ENCODE results near the gene ABCC4. TPM values are rescaled to one million over a fixed set of nuclear protein-coding genes. Genes with fewer than 3 reads are reported as not detected.

The ABCC4 gene
- polyA plus RNA-seq, 2 donors = 0.55 to 1.4 TPM

DNA sequence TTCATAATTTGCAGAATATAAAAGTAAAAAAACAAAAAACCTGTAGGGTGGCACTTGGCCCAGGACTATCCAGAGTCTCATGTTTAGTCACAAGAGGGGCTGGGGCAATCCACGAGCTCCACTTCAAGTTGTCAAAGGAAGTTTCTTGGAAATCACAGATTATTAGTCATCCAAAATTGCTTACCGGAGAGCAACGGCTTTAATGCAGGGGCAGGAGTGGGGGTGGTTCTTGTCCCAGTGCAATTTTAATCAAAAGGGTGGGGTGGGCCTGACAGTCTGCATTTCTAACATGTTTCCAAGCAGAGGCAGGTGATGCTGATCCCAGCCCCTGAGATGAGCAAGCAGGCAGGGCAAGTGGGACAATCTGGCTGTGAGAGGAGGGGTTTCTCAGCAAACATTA, 233.9 kb downstream of the ABCC4 start:
- Histone ChIP-seq H3K27me3 (ENCODE audit: control insufficient read depth in 1 of 2, insufficient read depth in 2 of 2, low read length in 2 of 2) (no peaks in the 10 kb centered on the region), H3K27ac (ENCODE audit: low read depth in 2 of 2, low read length in 1 of 2) (no peak overlapping the region), H3K36me3 (ENCODE audit: control insufficient read depth in 2 of 2, insufficient read depth in 2 of 2, low read length in 1 of 2) (peaks cover 0 to 2% of the 10 kb centered on the region in 2 donors), H3K4me3 (ENCODE audit: low read depth in 1 of 2, low read length in 2 of 2) (no peak overlapping the region), H3K4me1 (ENCODE audit: control insufficient read depth in 2 of 2, insufficient read depth in 2 of 2, low read length in 1 of 2) (no peaks in the 10 kb centered on the region), H3K9me3 (ENCODE audit: control insufficient read depth in 2 of 2, insufficient read depth in 1 of 2, low read depth in 1 of 2, low read length in 1 of 2) (no peaks in the 10 kb centered on the region)
- 46 to 62% methylated on average over 3 of the region's 3 CpGs for WGBS, 2 donors

DNA sequence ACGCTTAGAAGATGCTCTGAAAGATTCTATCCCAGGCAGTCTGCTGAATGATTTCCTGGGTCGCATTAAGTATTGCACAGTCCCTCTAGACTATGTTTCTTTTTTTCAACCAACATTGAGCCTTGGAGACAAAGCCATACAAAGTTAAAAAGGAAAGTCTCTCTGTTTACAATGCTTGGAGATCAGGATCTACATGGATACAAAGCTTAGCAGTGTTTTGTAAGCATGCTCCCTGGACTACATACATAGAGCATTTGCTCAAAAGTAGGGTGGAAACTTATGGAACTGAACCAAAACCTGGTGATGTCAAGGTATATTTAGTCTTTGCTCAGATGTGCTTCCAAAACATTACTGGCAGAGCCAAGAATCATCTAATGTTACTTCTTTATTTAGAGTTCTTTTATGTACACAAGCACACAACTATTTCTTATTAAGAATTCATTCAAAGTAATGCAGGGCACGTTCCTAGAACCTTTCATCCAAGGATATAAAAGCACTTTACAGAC, 241.2 kb downstream of the ABCC4 start:
- Histone ChIP-seq H3K4me1 (ENCODE audit: control insufficient read depth in 2 of 2, insufficient read depth in 2 of 2, low read length in 1 of 2) (no peaks in the 10 kb centered on the region), H3K27me3 (ENCODE audit: control insufficient read depth in 1 of 2, insufficient read depth in 2 of 2, low read length in 2 of 2) (no peaks in the 10 kb centered on the region), H3K9me3 (ENCODE audit: control insufficient read depth in 2 of 2, insufficient read depth in 1 of 2, low read depth in 1 of 2, low read length in 1 of 2) (no peaks in the 10 kb centered on the region), H3K4me3 (ENCODE audit: low read depth in 1 of 2, low read length in 2 of 2) (no peak overlapping the region), H3K36me3 (ENCODE audit: control insufficient read depth in 2 of 2, insufficient read depth in 2 of 2, low read length in 1 of 2) (no peaks in the 10 kb centered on the region), H3K27ac (ENCODE audit: low read depth in 2 of 2, low read length in 1 of 2) (no peak overlapping the region)
- 53 to 67% methylated on average over 3 of the region's 3 CpGs for WGBS, 2 donors

DNA sequence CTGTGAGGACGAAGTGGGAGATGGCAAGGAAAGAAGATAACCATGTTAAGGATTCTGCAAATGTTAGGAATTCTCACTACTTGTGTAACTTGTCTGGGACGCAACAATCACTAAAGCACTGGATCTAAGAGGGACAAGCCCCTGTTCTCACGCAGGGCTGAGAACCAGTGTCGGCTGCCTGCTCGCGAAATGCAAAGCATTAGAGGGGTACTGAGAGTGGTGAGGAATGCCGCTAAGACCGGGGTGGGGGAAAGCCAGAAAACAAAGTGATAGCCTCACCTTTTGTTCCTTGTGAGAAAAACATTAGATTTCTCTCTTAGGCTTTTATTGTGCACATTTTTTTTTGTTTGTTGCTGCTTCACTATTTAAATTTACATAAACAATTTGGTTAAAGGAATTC, 241.9 kb downstream of the ABCC4 start:
- no peak overlapping the region for H3K27ac ChIP-seq (ENCODE audit: low read depth in 2 of 2, low read length in 1 of 2)
- H3K27me3 ChIP-seq (ENCODE audit: control insufficient read depth in 1 of 2, insufficient read depth in 2 of 2, low read length in 2 of 2) = no peaks in the 10 kb centered on the region
- 90 to 93% methylated on average over 8 of the region's 8 CpGs for WGBS, 2 donors
- no peaks in the 10 kb centered on the region for H3K4me1 ChIP-seq (ENCODE audit: control insufficient read depth in 2 of 2, insufficient read depth in 2 of 2, low read length in 1 of 2)
- no peak overlapping the region for H3K4me3 ChIP-seq (ENCODE audit: low read depth in 1 of 2, low read length in 2 of 2)
- H3K36me3 ChIP-seq (ENCODE audit: control insufficient read depth in 2 of 2, insufficient read depth in 2 of 2, low read length in 1 of 2) = no peaks in the 10 kb centered on the region
- no peaks in the 10 kb centered on the region for H3K9me3 ChIP-seq (ENCODE audit: control insufficient read depth in 2 of 2, insufficient read depth in 1 of 2, low read depth in 1 of 2, low read length in 1 of 2)

DNA sequence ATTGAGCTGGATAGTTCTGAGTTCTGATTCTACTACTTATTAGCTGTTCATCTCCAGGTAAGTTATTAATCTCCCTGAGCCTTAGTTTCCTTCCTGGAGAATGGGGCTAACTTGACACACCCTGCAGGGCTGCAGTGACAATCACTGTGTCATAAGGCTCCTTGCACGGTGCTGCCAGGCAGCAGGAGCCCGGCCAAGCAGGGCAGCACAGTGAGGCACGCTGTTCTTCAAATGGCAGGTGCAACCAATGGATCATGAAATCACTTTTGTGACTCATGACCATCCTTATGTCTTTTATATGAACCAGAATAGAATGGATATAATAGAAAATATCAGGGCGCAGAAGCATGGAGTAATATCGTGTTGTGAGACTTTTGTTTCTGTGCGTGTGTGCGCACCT, 242.6 kb downstream of the ABCC4 start:
- no peaks in the 10 kb centered on the region for H3K9me3 ChIP-seq (ENCODE audit: control insufficient read depth in 2 of 2, insufficient read depth in 1 of 2, low read depth in 1 of 2, low read length in 1 of 2)
- no peak overlapping the region for H3K4me3 ChIP-seq (ENCODE audit: low read depth in 1 of 2, low read length in 2 of 2)
- no peak overlapping the region for H3K27ac ChIP-seq (ENCODE audit: low read depth in 2 of 2, low read length in 1 of 2)
- no peaks in the 10 kb centered on the region for H3K36me3 ChIP-seq (ENCODE audit: control insufficient read depth in 2 of 2, insufficient read depth in 2 of 2, low read length in 1 of 2)
- 79 to 82% methylated on average over 7 of the region's 7 CpGs for WGBS, 2 donors
- no peaks in the 10 kb centered on the region for H3K27me3 ChIP-seq (ENCODE audit: control insufficient read depth in 1 of 2, insufficient read depth in 2 of 2, low read length in 2 of 2)
- no peaks in the 10 kb centered on the region for H3K4me1 ChIP-seq (ENCODE audit: control insufficient read depth in 2 of 2, insufficient read depth in 2 of 2, low read length in 1 of 2)

DNA sequence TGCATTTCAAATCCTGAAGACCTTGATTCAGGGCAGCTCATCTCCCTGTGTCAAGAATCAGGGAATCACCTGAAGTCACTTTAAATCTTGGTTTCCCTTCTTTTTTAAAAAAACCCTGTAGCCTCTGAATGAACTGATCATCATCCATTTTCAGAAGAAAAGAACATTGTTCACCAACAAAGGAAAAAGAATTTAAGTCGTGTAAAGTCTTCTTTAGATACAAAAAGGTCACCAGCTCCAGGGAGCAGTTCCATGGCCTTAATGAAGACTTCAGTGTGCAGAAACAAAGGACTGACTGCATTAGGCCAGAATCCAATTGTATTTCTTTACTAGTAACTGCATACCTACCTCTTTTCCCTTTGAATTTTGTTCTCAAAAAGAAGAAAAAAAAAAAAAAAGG, 245.0 kb downstream of the ABCC4 start:
- Histone ChIP-seq H3K36me3 (ENCODE audit: control insufficient read depth in 2 of 2, insufficient read depth in 2 of 2, low read length in 1 of 2) (no peaks in the 10 kb centered on the region), H3K4me3 (ENCODE audit: low read depth in 1 of 2, low read length in 2 of 2) (no peak overlapping the region), H3K27me3 (ENCODE audit: control insufficient read depth in 1 of 2, insufficient read depth in 2 of 2, low read length in 2 of 2) (no peaks in the 10 kb centered on the region), H3K4me1 (ENCODE audit: control insufficient read depth in 2 of 2, insufficient read depth in 2 of 2, low read length in 1 of 2) (no peaks in the 10 kb centered on the region), H3K9me3 (ENCODE audit: control insufficient read depth in 2 of 2, insufficient read depth in 1 of 2, low read depth in 1 of 2, low read length in 1 of 2) (no peaks in the 10 kb centered on the region), H3K27ac (ENCODE audit: low read depth in 2 of 2, low read length in 1 of 2) (no peak overlapping the region)
- WGBS, 2 donors = 70 to 71% methylated on average over 1 of the region's 1 CpG

DNA sequence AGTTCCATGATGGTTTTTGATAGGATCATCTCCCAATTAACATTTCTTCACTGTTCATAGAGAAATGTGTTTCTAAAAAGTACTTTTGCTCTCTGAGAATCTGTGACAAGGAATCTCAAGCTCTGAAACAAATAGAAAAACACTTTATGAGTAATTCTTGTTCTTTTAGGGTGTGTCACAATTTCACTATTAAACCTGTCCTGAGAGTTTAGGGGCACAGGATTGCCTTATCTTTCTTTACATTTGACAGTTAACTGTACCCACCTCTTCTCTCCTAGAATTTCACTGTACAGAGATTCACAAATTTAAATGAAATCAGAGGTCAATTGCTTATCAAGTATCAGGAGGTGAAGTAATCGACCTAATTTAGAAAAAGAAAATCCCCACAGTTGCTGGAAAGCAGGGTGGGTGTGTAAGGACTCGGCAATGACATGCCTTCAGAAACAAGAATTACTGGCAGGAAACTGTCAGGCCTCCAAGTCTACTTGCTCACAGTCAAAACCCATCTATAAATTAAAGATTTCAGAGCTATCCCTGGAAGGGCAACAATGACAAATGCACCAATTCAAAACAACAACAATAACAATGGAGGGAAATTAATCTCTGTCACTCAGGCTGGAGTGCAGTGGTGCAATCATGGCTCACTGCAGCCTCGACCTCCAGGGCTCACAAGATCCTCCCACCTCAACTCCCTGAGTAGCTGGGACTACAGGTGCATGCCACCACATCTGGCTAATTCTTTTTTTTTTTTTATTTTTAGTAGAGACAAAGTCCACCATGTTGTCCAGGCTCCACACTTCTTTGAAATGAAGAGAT, 250.2 kb downstream of the ABCC4 start:
- no peaks in the 10 kb centered on the region for H3K27me3 ChIP-seq (ENCODE audit: control insufficient read depth in 1 of 2, insufficient read depth in 2 of 2, low read length in 2 of 2)
- no peaks in the 10 kb centered on the region for H3K36me3 ChIP-seq (ENCODE audit: control insufficient read depth in 2 of 2, insufficient read depth in 2 of 2, low read length in 1 of 2)
- H3K27ac ChIP-seq (ENCODE audit: low read depth in 2 of 2, low read length in 1 of 2) = no peak overlapping the region
- H3K9me3 ChIP-seq (ENCODE audit: control insufficient read depth in 2 of 2, insufficient read depth in 1 of 2, low read depth in 1 of 2, low read length in 1 of 2) = no peaks in the 10 kb centered on the region
- no peak overlapping the region for H3K4me3 ChIP-seq (ENCODE audit: low read depth in 1 of 2, low read length in 2 of 2)
- no peaks in the 10 kb centered on the region for H3K4me1 ChIP-seq (ENCODE audit: control insufficient read depth in 2 of 2, insufficient read depth in 2 of 2, low read length in 1 of 2)
- WGBS, 2 donors = 35 to 47% methylated on average over 3 of the region's 3 CpGs

DNA sequence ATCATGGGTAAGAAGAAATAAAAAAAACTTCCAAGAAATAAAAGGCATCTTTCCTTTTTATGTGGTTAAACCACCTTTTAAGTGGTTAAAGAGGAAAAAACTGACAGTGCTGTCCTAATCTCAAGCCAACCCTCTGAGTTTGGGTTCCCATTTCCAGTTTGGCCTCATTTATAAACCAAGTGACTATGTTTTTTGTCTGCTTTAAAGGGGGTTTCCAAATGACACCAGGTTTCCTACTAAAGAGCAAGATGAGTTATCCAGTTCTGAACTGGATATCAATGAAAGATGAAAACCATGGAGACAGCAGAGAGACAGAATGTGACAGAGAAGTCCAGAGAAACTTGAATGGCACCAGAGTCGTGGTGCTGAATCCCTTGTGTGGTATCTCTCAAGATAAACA, 251.5 kb downstream of the ABCC4 start:
- Histone ChIP-seq H3K36me3 (ENCODE audit: control insufficient read depth in 2 of 2, insufficient read depth in 2 of 2, low read length in 1 of 2) (no peaks in the 10 kb centered on the region), H3K4me1 (ENCODE audit: control insufficient read depth in 2 of 2, insufficient read depth in 2 of 2, low read length in 1 of 2) (no peaks in the 10 kb centered on the region), H3K9me3 (ENCODE audit: control insufficient read depth in 2 of 2, insufficient read depth in 1 of 2, low read depth in 1 of 2, low read length in 1 of 2) (no peaks in the 10 kb centered on the region), H3K4me3 (ENCODE audit: low read depth in 1 of 2, low read length in 2 of 2) (no peak overlapping the region), H3K27ac (ENCODE audit: low read depth in 2 of 2, low read length in 1 of 2) (no peak overlapping the region), H3K27me3 (ENCODE audit: control insufficient read depth in 1 of 2, insufficient read depth in 2 of 2, low read length in 2 of 2) (no peaks in the 10 kb centered on the region)
- 64 to 76% methylated on average over 1 of the region's 1 CpG for WGBS, 2 donors

- no peaks in the 10 kb centered on the region for H3K27me3 ChIP-seq (ENCODE audit: control insufficient read depth in 1 of 2, insufficient read depth in 2 of 2, low read length in 2 of 2)
- 81 to 95% methylated on average over 4 of the region's 4 CpGs for WGBS, 2 donors
- no peaks in the 10 kb centered on the region for H3K36me3 ChIP-seq (ENCODE audit: control insufficient read depth in 2 of 2, insufficient read depth in 2 of 2, low read length in 1 of 2)
These were observed 256.6 kb downstream of the ABCC4 start for GRCh38 chr13:95044452-95045205.

DNA sequence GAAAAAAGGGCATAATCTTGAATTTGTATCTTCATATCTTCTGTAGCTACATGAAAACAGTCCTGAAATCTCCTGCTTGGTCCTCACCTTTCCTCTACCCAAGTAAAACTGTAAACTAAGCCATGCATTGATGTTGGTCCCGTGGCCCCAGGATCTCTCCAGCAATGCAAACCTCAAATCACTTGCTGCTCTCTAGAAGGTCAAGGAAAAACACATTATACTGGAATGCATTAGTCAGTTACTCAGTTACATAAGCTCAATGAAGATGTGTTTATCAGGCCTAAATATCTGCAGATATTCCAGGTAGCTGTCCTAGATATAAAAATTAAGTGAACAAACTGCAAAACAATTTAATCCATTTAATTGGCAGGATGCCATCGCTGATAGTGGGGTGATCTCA, 261.8 kb downstream of the ABCC4 start:
- Histone ChIP-seq H3K36me3 (ENCODE audit: control insufficient read depth in 2 of 2, insufficient read depth in 2 of 2, low read length in 1 of 2) (no peaks in the 10 kb centered on the region), H3K4me1 (ENCODE audit: control insufficient read depth in 2 of 2, insufficient read depth in 2 of 2, low read length in 1 of 2) (peaks cover 0 to under 1% of the 10 kb centered on the region in 2 donors), H3K27ac (ENCODE audit: low read depth in 2 of 2, low read length in 1 of 2) (no peak overlapping the region), H3K4me3 (ENCODE audit: low read depth in 1 of 2, low read length in 2 of 2) (no peak overlapping the region), H3K9me3 (ENCODE audit: control insufficient read depth in 2 of 2, insufficient read depth in 1 of 2, low read depth in 1 of 2, low read length in 1 of 2) (no peaks in the 10 kb centered on the region), H3K27me3 (ENCODE audit: control insufficient read depth in 1 of 2, insufficient read depth in 2 of 2, low read length in 2 of 2) (no peaks in the 10 kb centered on the region)
- WGBS, 2 donors = 88 to 93% methylated on average over 2 of the region's 2 CpGs

More at GRCh38 chr13:95044452-95045205, 256.6 kb downstream of the ABCC4 start:
- H3K27ac ChIP-seq (ENCODE audit: low read depth in 2 of 2, low read length in 1 of 2) = no peak overlapping the region
- H3K4me1 ChIP-seq (ENCODE audit: control insufficient read depth in 2 of 2, insufficient read depth in 2 of 2, low read length in 1 of 2) = no peaks in the 10 kb centered on the region
- no peak overlapping the region for H3K4me3 ChIP-seq (ENCODE audit: low read depth in 1 of 2, low read length in 2 of 2)
- H3K9me3 ChIP-seq (ENCODE audit: control insufficient read depth in 2 of 2, insufficient read depth in 1 of 2, low read depth in 1 of 2, low read length in 1 of 2) = no peaks in the 10 kb centered on the region

All from esophagus (tissue), 2 donors.